ENCODE data around the gene PAX5.

Gene PAX5

DNA sequence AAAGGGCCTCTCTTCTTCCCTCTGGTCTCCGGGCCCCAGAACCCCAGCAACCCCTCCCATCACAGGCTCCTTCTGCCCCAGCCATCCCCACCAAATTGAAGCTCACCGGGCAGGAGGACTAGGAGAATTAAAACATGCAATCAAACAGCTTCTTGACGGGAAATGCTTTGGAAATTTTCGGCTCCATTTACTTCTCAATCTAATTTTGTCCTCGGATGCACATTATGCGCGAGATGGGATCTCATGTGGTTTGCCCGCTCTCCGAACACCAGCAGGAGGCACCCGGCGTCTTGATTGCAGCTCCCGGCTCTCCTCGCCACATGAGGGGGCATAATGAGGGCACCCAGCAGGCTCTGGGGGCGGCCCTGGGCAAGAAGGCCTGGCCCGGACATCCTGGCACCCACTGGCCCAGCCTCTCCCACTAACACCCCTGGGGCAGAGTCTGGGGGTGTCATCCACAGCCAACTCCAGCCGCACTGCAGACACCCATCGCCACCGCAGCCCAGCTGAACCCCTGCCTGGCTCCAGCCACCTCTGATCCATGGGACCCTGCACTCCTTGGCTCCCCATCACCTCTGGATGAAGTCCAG is 135.5 kb downstream of the PAX5 start:
- no peak for DNase-seq

DNA sequence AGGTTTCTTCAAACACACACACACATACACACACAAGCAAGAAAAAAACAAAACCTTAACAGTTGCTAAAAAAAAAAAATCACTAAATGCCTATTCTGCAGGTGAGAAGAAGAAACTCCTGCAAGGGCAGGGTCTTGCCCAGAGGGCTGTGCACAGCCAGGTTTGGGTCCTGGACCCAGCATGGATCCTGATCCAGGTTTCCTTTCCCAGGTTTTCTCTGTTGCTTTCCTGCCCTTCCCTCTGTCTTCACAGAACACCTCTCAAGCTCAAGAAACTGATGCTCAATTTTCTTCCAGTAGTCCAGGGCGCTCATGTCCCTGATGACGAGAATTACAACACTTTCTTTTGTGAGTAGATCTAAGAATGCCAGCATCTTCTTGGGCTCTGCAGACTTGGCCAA is 136.6 kb downstream of the PAX5 start:
- DNase-seq, result no peak

DNA sequence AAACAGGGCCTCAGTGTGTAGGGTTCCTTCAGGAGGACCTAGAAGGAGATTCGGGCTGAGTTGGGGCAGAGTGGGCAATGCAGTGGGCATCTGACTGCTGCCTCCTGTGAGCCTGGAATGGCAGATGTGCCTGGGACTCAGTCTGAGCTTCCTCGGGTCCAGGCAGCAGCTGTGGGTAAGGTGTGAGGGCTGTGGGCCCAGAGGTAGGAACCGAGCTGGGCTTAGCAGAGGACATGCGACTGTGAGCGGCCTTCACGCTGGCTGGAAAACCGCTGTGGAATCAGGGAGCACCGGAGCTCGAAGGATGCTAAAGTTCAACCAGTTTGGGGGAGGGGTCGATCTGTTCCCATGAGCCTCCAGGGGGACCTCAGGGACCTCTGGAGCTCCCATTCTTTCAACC is 137.0 kb downstream of the PAX5 start:
- no peak for DNase-seq

DNA sequence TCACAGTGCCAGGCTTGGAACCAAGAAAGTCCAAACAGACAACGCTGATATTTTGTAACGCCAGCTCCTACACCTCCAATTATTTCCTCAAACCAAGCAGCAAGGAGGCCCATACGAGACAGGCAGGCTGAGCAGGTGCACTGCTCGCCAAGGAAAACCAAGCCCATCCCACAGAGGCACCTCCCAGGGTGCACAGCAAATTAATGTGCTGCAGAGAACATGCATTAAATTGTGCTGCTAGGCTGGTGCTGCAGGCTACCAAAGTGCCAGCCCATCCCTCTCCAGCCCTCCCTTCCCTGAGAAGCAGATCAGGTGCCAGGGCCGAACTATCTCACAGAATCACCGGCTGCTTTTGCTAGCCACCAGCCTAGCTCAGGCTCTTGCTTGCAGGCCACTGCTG is 137.8 kb downstream of the PAX5 start:
- no peak for DNase-seq

DNA sequence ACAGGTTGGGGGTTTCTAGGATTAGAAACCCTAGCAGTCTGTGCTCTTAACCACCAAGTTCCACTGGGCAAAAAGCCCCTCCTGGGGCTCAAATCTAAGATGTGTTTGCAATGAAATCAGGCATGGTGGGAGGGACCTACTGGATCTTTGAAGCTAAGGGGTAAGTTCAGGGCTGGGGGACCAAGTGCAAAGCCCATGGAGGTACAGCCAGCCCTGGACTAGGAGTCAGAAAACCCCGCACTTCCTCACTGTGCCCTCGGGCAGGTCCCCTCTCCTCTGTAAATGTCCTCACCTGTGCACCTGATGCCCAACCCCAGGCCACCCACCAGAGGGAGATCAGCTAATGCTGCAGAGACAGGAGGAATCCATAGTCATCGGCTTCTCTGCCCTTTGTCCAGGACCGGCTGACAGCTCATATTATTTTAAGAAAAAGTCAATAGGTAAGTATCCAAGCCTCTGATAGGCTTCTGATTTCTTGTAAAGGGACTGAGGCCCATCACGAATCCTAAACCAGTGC is 138.3 kb downstream of the PAX5 start:
- DNase-seq, result no peak

DNA sequence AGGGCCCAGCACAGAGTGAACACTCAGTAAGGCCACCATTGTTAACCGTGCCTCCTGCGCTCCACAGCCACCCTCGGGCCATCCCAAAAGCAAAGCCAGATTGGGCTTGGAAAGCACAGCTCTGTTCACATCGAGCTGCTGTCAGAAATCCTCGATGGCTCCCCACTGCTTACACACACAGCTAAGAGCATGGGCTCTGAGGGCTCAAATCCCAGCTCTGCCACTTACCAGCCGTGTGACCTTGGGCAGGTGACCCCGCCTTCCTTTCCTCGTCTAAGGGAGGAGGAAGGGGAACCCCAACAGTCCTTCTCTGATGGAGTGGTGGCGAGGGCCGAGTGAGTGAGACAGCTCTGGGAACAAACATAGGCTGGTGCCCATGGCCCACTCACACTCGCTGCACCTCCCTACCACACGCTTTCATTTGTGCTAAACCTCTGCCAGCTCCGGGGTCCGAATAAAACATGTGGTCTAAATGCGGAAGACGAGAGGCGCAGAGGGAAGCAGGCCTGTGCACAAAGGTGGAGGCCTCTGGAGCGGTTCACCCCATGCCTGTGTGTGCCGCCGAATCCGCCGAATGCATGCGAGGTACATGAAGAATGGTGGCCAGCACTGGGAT is 139.3 kb downstream of the PAX5 start:
- DNase-seq, result no peak

DNA sequence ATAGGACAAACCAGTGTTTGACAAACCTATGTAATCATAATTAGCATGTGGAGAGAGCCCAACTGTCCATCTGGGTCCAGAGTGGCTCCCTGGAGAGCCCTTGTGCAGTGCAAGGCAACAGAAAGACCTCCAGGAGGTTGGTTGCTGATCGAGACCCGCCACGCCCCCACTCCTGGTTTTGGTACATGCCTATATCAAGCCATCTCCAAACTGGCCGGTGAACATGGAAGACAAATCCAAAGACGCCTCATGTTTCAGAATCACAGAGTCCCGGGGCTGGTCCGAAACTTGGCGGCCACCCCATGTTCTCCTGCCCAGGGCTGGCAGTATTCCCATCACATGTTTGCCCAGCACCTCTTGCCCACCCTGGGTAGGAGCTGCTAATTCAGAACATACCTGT is 140.2 kb downstream of the PAX5 start:
- peak in 1 of 2 experiments; percentile 17 for DNase-seq

DNA sequence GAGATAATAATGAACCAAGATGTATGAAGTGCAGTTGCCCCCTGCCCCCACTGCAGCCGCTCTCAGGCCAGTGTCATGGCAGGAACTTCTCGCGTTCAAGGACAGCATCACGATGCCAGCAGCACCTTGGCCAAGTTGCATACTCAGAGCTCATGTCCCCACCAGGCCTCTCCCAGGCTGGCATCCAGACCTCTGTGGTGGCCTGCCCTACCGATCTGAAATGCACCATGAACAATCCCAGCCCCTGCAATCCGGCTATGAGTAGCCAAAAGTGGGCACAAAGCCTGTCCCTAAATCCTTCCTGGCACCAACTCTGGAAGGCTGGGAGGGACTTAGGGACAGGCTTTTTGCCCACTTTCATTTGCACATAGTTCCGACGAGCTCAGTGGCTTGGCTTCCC is 140.9 kb downstream of the PAX5 start:
- DNase-seq, result peak in 1 of 2 experiments; percentile 18

DNA sequence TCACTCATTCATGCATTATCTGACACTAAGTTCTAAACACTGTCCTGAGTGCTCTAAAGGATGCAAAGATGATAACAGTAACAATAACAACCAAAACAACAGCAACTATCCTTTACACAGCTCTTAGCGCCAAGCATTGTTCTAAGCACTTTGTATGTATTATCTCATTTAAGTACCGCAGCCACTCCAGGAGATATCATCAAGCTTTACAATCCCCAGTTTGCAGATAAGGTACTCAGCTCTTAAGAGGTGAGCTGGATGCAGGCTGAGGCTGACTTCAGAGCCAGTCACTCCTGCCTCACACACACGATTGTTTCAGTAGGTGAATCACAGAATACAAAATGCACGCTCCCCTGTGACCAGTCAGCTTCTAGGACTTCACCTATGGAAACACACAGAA is 141.8 kb downstream of the PAX5 start:
- no peak for DNase-seq

DNA sequence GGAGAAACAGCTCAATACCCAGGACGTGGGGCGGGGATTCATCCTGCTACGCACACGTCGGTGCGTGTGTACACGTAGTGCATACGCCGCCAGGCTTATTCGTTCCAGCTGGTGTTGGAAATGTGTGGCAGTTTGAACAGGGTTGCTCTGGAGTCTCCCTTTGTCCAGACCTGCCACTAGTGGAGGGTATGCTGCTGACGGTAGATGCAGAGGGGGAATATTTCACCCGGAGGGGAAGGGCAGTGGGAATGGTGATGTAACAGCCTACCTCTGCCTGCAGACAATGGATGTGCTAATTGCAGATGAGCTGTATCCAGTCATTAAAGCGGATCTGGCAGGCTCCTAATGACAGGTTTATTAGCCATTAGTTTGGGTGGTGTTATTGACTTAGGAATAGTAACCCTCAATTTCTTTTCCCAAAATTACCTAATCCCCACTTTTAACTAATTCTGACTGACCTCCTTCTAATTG is 142.7 kb downstream of the PAX5 start:
- no peak for DNase-seq

DNA sequence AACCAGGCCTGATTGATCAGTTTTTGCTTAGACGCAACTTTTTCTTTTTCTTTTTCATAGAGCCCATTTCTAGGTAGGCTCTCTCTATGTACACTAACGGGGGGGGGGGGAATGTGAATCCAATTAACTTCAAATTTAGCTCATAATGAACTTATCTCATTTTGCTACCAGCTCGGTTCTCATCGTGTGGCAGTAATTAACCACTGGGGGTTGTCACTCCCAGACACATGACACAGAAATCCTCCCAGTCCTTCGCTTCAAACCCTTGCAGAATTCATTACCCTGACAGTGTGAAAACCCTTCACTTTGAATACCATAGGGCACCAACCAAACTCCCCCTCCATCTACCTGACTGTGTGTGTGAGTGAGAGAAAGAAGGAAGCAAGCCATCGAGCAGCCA is 144.2 kb downstream of the PAX5 start:
- no peak for DNase-seq

DNA sequence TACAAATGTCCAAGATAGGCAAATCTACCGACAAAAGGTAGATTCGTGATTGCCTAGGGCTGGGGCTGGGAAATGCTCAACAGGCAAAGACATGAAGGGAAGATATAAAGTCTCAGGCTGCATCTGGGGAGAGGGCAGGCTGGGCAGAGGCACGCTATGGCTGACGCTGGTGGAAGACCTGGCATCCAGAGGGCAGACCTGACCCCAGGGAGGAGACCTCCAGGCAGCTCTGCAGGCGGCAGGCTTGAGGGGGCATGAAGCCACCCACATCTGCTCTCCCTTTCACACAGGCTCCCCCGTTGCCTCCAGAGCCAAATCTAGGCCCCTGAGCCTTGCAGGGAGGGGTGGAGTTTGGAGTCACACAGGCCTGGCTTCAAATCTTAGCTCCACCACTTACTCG is 145.5 kb downstream of the PAX5 start:
- DNase-seq, result no peak

DNA sequence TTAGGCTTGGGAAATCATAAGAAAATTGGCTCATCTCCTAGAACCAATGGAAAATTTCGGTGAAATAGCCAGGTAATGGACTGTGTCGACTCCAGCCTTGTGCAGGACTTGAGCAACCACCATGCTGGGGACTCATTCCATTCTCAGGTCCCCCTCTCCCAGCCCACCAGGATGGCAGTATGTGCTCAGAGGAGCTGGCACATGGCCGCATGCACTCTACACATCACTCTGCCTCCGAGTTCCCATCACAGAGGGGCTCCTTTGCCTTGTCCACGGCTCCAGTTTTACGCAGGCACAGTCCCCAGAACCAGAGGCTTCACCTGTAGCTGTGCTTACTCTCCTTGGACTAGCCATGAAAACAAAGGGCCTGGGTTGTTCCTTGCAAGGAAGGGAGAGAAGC is 149.3 kb downstream of the PAX5 start:
- no peak for DNase-seq

DNA sequence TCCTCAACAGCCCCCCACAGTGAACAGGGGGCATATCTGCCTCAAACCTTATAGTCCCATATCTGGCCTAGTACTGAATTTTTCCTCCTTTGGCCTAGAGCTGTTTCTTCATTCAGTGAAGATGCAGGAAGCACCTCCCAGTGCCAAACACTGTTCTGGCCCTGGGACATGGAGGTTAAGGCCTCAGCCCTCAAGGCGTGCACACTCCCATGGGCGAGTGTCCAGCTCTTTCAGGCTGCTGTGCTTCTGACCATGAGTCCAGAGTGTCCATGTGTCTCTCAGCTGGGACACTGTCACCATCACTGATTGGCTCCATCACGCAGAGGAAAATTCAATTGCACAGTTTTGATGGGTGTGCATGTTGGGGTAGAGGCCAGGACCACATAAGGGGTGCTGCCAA is 151.5 kb downstream of the PAX5 start:
- no peak for DNase-seq

DNA sequence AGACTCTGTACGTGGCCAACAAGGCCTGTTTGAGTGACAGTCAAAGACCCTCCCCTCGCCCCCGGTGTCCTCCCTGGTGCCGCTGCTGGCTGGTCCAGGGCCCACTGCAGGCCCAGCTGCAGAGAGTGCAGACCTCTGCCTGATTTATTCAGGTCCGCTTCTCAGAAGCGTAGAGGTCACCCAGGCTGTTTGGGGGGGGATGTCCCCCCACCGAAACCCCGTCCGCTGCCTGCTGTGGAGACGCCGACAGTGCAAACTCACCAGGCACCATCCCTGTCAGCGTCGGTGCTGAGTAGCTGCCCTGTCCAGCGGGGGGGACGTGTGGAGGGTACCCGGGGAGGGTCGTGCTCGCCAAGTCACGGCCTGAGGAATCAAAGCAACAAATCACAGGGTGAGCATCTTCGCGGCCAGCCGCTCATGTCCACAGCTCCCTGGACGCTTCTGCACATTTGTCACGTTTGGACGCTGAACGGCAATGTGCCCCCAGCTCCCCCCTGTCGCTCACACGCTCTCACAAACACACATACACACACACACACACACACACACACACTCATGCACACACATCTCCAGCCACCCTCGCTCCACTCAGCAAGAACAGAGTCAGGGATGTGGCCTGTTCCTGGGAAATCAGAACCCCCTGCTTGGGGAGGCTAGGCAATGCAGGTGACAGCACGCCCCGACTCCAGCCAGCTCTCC is 152.2 kb downstream of the PAX5 start:
- no peak for DNase-seq

DNA sequence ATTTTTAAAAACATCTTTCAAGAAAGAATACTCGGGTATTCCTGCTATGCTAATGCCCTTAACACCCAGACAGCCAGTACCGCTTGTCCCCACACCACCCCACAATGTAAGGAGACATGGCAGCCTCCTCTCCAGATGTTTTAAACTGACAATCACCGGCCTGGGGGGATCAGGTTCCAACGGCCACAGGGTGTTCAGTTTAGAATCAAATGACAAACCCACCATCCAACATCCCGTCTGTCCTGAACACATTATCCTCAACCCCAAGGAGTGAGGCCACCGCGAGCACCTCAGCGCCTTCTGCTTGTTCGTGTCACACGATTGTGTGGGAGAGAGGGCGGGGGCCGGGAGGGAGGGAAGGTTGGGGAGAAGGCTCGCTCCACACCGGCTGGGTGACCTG is 152.8 kb downstream of the PAX5 start:
- DNase-seq, result no peak

DNA sequence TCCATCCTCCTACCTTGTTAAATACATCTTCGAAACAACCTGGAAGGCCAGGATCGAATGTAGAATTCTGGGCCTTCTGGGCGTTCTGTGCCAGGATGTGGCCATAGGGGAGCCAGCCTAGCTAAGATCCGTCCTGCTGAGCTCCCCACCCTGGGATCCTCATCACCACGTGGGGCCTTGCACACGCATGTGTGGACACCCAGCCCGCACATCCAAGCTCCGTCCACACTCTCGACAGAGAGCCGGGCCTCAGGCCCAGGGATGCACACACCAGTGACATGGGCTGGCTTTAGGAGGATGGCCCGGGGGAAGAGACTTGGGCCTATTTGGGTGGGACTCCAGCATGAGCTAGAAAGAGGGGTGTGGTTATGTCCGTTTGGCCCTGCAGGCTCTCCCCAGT is 154.0 kb downstream of the PAX5 start:
- no peak for DNase-seq

DNA sequence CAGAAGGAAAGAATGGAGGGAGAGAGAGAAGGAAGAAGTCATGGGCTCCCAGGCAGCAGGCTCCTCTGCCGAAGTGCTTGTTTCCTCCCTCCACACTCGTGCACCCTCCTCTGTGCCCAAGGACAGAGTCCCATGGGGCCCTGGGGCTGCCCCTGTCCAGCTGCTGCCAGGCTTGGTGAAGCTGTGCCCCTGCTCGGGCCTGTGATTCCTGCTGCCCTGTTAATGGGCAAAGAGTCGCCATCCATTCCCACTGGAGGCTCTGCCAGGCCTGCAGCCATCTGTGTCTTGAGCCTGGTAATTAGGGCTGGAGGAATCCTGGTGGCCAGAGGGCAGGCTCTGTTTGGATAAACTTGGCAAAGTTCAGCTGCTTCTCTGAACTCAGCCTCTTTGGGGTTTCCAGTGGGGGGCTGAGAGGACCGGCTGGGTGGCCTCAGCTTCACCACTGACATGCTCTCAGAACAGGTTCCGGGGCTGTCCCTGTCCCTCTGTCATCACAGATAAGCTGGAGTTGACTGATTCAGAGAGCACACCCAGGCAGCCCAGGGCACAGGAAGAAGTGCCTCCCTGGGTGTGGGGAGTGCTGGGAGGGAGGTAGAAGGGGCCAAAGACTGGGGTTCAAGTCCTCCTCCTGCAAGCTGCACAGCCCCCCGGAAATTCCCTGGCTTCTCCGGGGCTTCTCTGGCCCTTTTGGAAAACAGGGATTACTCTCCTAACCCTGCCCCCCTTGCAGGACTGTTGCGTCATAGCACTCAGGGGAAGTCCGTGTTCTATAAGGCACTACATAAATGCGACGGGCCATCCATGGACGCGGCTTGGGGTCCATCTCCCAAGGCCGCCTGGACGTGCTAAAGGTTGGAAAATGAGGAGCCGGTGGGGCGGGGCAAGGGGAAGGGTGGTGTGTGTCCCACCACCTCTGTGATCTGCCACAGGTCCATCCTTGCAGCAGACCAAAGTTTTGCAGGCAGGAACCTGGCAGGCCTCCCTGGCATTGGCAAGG is 154.8 kb downstream of the PAX5 start:
- DNase-seq, result peak in 1 of 2 experiments; percentile 31

DNA sequence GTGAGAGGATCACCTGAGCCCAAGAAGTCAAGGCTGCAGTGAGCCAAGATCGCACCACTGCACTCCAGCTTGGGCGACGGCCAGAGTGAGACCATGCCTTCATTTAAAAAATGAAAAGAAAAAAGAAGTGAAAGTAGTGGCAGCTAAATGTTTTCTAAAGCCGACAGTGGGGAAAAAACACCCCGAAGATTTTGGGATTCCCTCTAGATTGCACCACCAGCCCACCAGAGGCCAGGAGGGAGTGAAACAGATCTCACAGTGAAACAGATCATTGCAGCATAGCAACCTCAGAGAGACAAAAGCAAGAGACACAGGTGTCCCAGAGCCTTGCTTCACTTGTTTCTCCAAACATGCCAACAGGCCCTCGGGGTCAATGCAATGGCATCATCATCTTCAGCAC is 156.8 kb downstream of the PAX5 start:
- no peak for DNase-seq

DNA sequence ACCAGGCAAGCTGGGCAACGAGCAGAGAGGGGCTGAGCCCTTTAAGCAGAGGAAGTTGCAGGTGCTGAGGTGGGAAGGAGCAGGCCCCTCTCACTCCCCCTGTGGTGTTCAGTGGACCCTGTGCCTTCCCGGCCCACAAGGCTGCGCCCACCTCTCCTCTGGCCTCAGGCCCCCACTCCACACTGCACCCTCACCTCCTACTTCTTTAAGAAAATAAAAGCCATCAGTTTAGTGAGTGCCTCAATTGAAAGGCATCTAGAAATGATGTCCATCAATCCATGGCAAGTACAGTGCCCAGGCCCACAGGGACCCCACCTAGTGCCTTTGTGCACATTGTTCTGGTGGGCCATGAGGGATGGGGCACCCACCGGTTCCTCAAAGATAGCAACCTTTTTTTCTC is 158.0 kb downstream of the PAX5 start:
- no peak for DNase-seq

DNA sequence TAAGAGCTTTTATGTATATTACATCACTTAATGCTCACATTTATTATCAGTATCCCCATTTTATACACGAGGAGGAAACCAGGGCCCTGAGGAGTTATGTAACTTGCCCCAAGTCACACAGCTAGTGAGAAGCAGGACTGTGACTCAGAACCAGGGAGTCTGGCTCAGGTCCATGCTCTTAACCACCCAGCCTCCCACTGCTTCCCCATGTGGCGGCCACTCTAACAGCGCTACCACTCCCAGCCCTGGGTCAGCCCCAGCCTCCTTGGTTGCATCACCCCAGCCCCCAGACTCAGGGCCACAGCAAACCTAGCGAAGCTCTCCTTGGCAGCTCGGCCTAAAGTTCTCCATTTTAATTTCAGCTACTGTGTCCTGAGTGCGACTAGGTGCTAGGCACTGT is 159.1 kb downstream of the PAX5 start:
- DNase-seq, result peak in 1 of 2 experiments; percentile 29

DNA sequence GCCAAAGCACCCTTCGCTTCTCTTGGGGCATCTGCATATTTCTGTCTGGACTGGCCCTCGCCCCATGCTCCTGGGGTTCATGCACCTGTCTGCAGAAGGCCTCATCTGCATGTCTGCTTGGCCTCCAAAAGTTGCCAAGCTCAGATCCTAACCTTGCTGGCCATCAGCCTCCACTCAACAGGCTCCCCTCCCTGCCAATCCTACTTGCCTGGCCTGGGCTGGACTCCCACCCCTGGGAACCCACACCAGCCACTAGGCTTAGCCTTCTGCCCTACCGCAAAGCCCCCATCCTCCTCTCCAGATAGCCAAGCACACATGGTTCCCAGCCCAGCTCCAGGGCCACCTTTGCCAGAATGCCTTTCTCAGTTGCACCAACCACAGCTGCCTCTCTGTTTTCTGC is 159.8 kb downstream of the PAX5 start:
- DNase-seq, result no peak
